GM12878 (cell line): Measurements from ENCODE around the gene OTOS. TPM values are rescaled to one million over a fixed set of nuclear protein-coding genes. Genes with fewer than 3 reads are reported as not detected.

ENCODE experiments used
- ATAC-seq: fragments of 200-7000 bp; cut with Tn5 transposase; 3 replicates; pipeline ENCODE4 v1.9.1; 2020; ENCODE audit warnings: mild to moderate bottlenecking, moderate library complexity
- BruUV-seq: library from RNA; stranded (reverse); fragments of 400-500 nt; replicated peaks from 2 replicates; lab custom pipeline; 2021; lab: Mats Ljungman, UMichigan
- CTCF ChIA-PET: fragments of 300-600 bp; sonication (Branson Sonifier 250); formaldehyde crosslinking; extraction: SDS; loops from one replicate; lab custom pipeline; 2021; ENCODE audit warnings: inconsistent platforms; lab: Yijun Ruan, JAX
- POLR2A ChIA-PET: fragments of 350-600 bp; formaldehyde crosslinking; extraction: SDS; loops from one replicate; lab custom pipeline; 2021; ENCODE audit warnings: inconsistent platforms; lab: Charles Lee
- RAD21 ChIA-PET: fragments of 300-600 bp; sonication (Branson Sonifier 250); formaldehyde crosslinking; loops from one replicate; lab custom pipeline; 2023; ENCODE audit warnings: antibody characterized with exemption; ENCODE audit not compliant: unreplicated experiment; lab: Charles Lee
- SMC1A ChIA-PET: fragments of 300-600 bp; sonication (Branson Sonifier 250); formaldehyde crosslinking; loops from one replicate; lab custom pipeline; 2023; ENCODE audit not compliant: unreplicated experiment, uncharacterized antibody; lab: Charles Lee
- DNase-seq: peaks from one replicate; pipeline ENCODE4 v3.0.0-alpha.2; 2011; ENCODE audit warnings: low read depth, low spot score
- FAIRE-seq: peaks from 3 replicates; lab custom pipeline; 2011; peaks lifted over from hg19 to GRCh38; lab: Jason Lieb, UNC
- H2AFZ ChIP-seq: 2 replicates; pipeline ENCODE4 v1.6.0; 2011; ENCODE audit warnings: low read depth, low read length, control low read depth; ENCODE audit not compliant: control insufficient read depth
- H3K27ac ChIP-seq: 2 replicates; pipeline ENCODE4 v1.5.1; 2011; ENCODE audit warnings: control low read depth; ENCODE audit not compliant: control insufficient read depth, insufficient read depth
- H3K27me3 ChIP-seq, 2 experiments: replicated peaks in 1 of 2; 2 replicates each; pipeline versions ENCODE4 v1.6.0 to v1.6.1; 2011; ENCODE audit warnings: low read length in 1 of 2; ENCODE audit not compliant: control insufficient read depth in 2 of 2, insufficient read depth in 2 of 2
- H3K36me3 ChIP-seq, 2 experiments: 2 replicates each; pipeline ENCODE4 v1.5.1; 2011; ENCODE audit warnings: low read length in 1 of 2; ENCODE audit not compliant: control insufficient read depth in 2 of 2, insufficient read depth in 2 of 2
- H3K4me1 ChIP-seq: 2 replicates; pipeline ENCODE4 v1.6.1; 2011; ENCODE audit warnings: mild to moderate bottlenecking, low read length, moderate library complexity, mixed read lengths; ENCODE audit not compliant: control insufficient read depth, insufficient read depth
- H3K4me2 ChIP-seq: 2 replicates; pipeline ENCODE4 v1.6.0; 2011; ENCODE audit warnings: control low read depth; ENCODE audit not compliant: control insufficient read depth, insufficient read depth
- H3K4me3 ChIP-seq: fragments of 200-600 bp; sonication (generic); 2 replicates; pipeline ENCODE4 v1.5.1; 2016
- H3K79me2 ChIP-seq: 2 replicates; pipeline ENCODE4 v1.6.0; 2011; ENCODE audit warnings: low read length; ENCODE audit not compliant: control insufficient read depth, insufficient read depth
- H3K9ac ChIP-seq: 2 replicates; pipeline ENCODE4 v1.8.0; 2011; ENCODE audit warnings: low read length, control low read depth, mixed read lengths; ENCODE audit not compliant: control insufficient read depth, insufficient read depth
- H3K9me3 ChIP-seq: replicated peaks from 3 replicates; pipeline ENCODE4 v1.5.1; 2011; ENCODE audit warnings: mild to moderate bottlenecking, low read length; ENCODE audit not compliant: control insufficient read depth, insufficient read depth
- H4K20me1 ChIP-seq: 2 replicates; pipeline ENCODE4 v1.6.0; 2011; ENCODE audit not compliant: control insufficient read depth, insufficient read depth
- E2F8 ChIP-seq: fragments of 450-650 bp; IDR thresholded peaks from 2 replicates; pipeline ENCODE4 v1.6.1; 2018; ENCODE audit warnings: mild to moderate bottlenecking, low read depth, moderate library complexity; ENCODE audit not compliant: partially characterized antibody
- MTA3 ChIP-seq: IDR thresholded peaks from 2 replicates; pipeline ENCODE4 v1.6.1; 2012; ENCODE audit warnings: low read length, inconsistent platforms, borderline replicate concordance
- RFX5 ChIP-seq: IDR thresholded peaks from 2 replicates; pipeline ENCODE4 v1.6.1; 2011; ENCODE audit warnings: low read depth, low read length, improper control_type of control experiment
- ZSCAN29 ChIP-seq: fragments of 450-650 bp; IDR thresholded peaks from 2 replicates; pipeline ENCODE4 v1.6.1; 2017; ENCODE audit warnings: mild to moderate bottlenecking, moderate library complexity
- WGBS: methylation state at CpG from one replicate; pipeline ENCODE4 v1.1.6; 2016; ENCODE audit warnings: low lambda C conversion rate; ENCODE audit not compliant: insufficient replicate concordance, insufficient coverage; ENCODE audit errors: missing lambda C conversion rate; 5-methylcytosine and 5-hydroxymethylcytosine counted together
- in situ Hi-C: fragments of 300-500 bp; cut with MboI; formaldehyde crosslinking; loops from 9 replicates; pipeline ENCODE4 v1.14.3; 2018; ENCODE audit warnings: mixed read lengths
- intact Hi-C: fragments of 100-400 bp; cut with micrococcal nuclease; formaldehyde crosslinking; loops from one replicate; pipeline ENCODE4 v1.14.2; 2022; ENCODE audit not compliant: unreplicated experiment
- polyA plus RNA-seq, 11 experiments: library from polyadenylated mRNA; depleted of rRNA in 4 of 11; unstranded in 6 of 11; stranded (reverse) in 5 of 11; fragments of >200 nt; fragmentation: Nextera tagmentation in 4 of 11; fragmentation: Illumina TruSeq in 1 of 11; extraction: Ambion mirVana in 4 of 11; extraction: Trizol in 1 of 11; gene quantifications; 1 replicate in 1 of 11; 2 replicates in 10 of 11; pipeline versions ENCODE4 v1.2.1 to v1.2.3, GENCODE V29; 2011 to 2016; ENCODE audit warnings: inconsistent platforms in 2 of 11, missing spikeins in 2 of 11, low read depth in 1 of 11
- total RNA-seq, 4 experiments: library from RNA; depleted of rRNA in 3 of 4; stranded (reverse); fragments of >200 nt in 3 of 4; fragmentation: Illumina TruSeq in 1 of 4; extraction: Trizol in 1 of 4; gene quantifications; 2 replicates each; pipeline versions ENCODE4 v1.2.1 to v1.2.3, GENCODE V29; 2013 to 2021

Gene OTOS
- total and polyA plus RNA-seq, 10 of the 15 experiments (the other 5 are each of a cell fraction or from before 2014, with no cell fraction given) = not detected

DNA sequence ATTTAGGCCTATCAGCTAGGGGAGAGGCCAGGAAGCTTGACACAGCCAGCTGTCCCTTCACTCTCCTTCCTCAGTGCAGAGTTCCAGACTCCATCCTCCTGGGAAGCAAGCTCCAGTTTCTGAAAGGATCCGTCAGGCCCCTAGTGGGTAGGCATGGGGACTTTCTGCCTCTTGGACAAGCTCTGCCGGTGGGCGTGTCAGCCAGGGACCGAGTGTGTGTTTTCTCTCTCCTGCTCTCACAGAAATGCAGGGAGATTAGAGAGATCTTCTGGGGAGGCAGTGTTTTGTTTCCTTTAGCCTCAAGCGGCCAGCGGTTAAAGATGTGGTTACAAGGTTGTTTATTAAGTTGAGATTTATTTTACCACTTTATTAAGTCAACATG, 29.9 kb upstream of the OTOS start:
- 30% methylated on average over 6 of the region's 6 CpGs for WGBS
- Histone ChIP-seq H3K9me3 (no peaks in the 10 kb centered on the region; the same call in 2 of the 3 replicates), H3K4me1 (no peaks in the 10 kb centered on the region), H3K9ac (no peak overlapping the region), H4K20me1 (no peaks in the 10 kb centered on the region), H3K36me3 (no peaks in the 10 kb centered on the region), H2AFZ (no peak overlapping the region), H3K4me3 (no peak overlapping the region), H3K4me2 (no peak overlapping the region), H3K27ac (no peak overlapping the region), H3K79me2 (no peaks in the 10 kb centered on the region), H3K27me3 (no peaks in the 10 kb centered on the region; a peak in 1 of 4 replicates)
- TF ChIP-seq RFX5 (no peak), E2F8 (no peak), ZSCAN29 (no peak), MTA3 (no peak)
- POLR2A ChIA-PET = no interaction called here
- no peak for ATAC-seq
- DNase-seq = no peak
- CTCF ChIA-PET = no interaction called here
- in situ Hi-C loops (no loop called here), intact Hi-C loops (no loop called here)
- FAIRE-seq = no peak
- BruUV-seq = no TSS peak
- RAD21 ChIA-PET = no interaction called here
- SMC1A ChIA-PET = no interaction called here
